ENCODE measurements around the gene HSDL2. TPM values are rescaled to one million over a fixed set of nuclear protein-coding genes. Genes with fewer than 3 reads are reported as not detected.
"Not testable (repeated sequence)": the region's sequence is repeated elsewhere in the genome, so short reads cannot be mapped to it uniquely, and the experiment has no call there.

HSDL2 gene
- polyA plus RNA-seq, 4 donors = 94.6 to 117 (median 107) TPM

- no peak for DNase-seq (ENCODE audit: low read depth in 4 of 4, low spot score in 3 of 4)
Measured at GRCh38 chr9:112493393-112494137, 113.7 kb downstream of the HSDL2 start.

- DNase-seq (ENCODE audit: low read depth in 4 of 4, low spot score in 3 of 4) = no peak
Measured at GRCh38 chr9:112494153-112494552, 114.2 kb downstream of the HSDL2 start.

- no peak for DNase-seq (ENCODE audit: low read depth in 4 of 4, low spot score in 3 of 4)
Measured at GRCh38 chr9:112495614-112496013, 115.7 kb downstream of the HSDL2 start.

- no peak for DNase-seq (ENCODE audit: low read depth in 4 of 4, low spot score in 3 of 4)
Measured at GRCh38 chr9:112496074-112496722, 116.3 kb downstream of the HSDL2 start.

GRCh38 chr9:112500842-112501241 is 120.9 kb downstream of the HSDL2 start:
- DNase-seq (ENCODE audit: low read depth in 4 of 4, low spot score in 3 of 4) = no peak

GRCh38 chr9:112501287-112501686 is 121.4 kb downstream of the HSDL2 start:
- no peak for DNase-seq (ENCODE audit: low read depth in 4 of 4, low spot score in 3 of 4)

- no peak for DNase-seq (ENCODE audit: low read depth in 4 of 4, low spot score in 3 of 4)
Measured at GRCh38 chr9:112502175-112502946, 122.5 kb downstream of the HSDL2 start.

GRCh38 chr9:112503170-112503569 is 123.3 kb downstream of the HSDL2 start:
- no peak for DNase-seq (ENCODE audit: low read depth in 4 of 4, low spot score in 3 of 4)

GRCh38 chr9:112505086-112505485 is 125.2 kb downstream of the HSDL2 start:
- DNase-seq (ENCODE audit: low read depth in 4 of 4, low spot score in 3 of 4) = no peak

- DNase-seq (ENCODE audit: low read depth in 4 of 4, low spot score in 3 of 4) = no peak
Measured at GRCh38 chr9:112505607-112506006, 125.7 kb downstream of the HSDL2 start.

GRCh38 chr9:112506571-112506970 is 126.7 kb downstream of the HSDL2 start:
- DNase-seq (ENCODE audit: low read depth in 4 of 4, low spot score in 3 of 4) = no peak

GRCh38 chr9:112507001-112507680 is 127.2 kb downstream of the HSDL2 start:
- no peak for DNase-seq (ENCODE audit: low read depth in 4 of 4, low spot score in 3 of 4)

GRCh38 chr9:112508377-112508776 is 128.5 kb downstream of the HSDL2 start:
- no peak for DNase-seq (ENCODE audit: low read depth in 4 of 4, low spot score in 3 of 4)

GRCh38 chr9:112512377-112512776 is 132.5 kb downstream of the HSDL2 start:
- not testable (repeated sequence) for DNase-seq (ENCODE audit: low read depth in 4 of 4, low spot score in 3 of 4)

- no peak for DNase-seq (ENCODE audit: low read depth in 4 of 4, low spot score in 3 of 4)
Measured at GRCh38 chr9:112516769-112517168, 136.9 kb downstream of the HSDL2 start.

GRCh38 chr9:112520069-112520468 is 140.2 kb downstream of the HSDL2 start:
- no peak for DNase-seq (ENCODE audit: low read depth in 4 of 4, low spot score in 3 of 4)

- no peak for DNase-seq (ENCODE audit: low read depth in 4 of 4, low spot score in 3 of 4)
Measured at GRCh38 chr9:112520656-112521055, 140.7 kb downstream of the HSDL2 start.
